GM18505 (cell line): ENCODE data around the gene GRM8.
A peak's percentile ranks its signal among the peaks of the same experiment; 100 is the strongest.
"Not testable (repeated sequence)": the region's sequence is repeated elsewhere in the genome, so short reads cannot be mapped to it uniquely, and the experiment has no call there.

ENCODE experiments used
- ATAC-seq: cut with Tn5 transposase; IDR thresholded peaks from one replicate; pipeline ENCODE4 v1.9.1; 2021; ENCODE audit not compliant: unreplicated experiment
- POLR2A ChIP-seq: IDR thresholded peaks from 4 replicates; pipeline ENCODE4 v1.6.1; 2011; ENCODE audit warnings: borderline replicate concordance; ENCODE audit not compliant: insufficient read depth, insufficient read length; ENCODE audit errors: extremely low read depth

GRM8 gene

GRCh38 chr7:126698446-126698845, 554.3 kb downstream of the GRM8 start:
- no peak for TF ChIP-seq POLR2A
- no peak for ATAC-seq

DNA sequence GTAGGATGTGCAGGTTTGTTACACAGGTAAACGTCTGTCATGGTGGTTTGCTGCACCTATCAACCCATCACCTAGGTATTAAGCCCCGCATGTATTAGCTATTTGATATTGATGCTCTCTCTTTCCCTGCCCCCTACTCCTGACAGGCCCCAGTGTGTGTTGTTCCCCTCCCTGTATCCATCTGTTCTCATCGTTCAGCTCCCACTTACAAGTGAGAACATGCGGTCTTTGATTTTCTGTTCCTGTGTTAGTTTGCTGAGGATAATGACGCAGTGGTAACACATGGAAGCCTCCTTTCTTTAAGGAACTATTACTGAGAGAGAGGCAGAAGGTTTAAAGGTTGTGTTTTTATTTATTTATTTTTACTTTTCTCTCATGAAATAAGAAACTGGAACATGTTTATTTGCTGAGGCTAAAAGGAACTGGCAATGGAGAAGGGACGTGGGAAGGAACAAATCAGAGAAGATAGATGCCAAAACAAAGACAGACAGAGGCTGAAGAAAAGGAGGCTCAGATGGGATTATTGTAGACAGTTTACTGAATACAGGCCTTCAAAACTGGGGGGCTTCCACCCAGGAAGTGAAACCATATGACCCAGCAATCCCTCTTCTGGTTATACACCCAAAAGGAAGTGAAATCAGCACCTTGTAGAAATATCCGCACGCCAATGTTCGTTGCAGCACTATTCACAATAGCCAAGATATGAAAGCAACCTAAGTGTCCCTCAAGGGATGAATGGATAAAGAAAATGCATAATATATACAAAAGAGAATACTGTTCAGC, 556.3 kb downstream of the GRM8 start:
- TF ChIP-seq POLR2A = peak; percentile 12
- peak; percentile 42 for ATAC-seq

DNA sequence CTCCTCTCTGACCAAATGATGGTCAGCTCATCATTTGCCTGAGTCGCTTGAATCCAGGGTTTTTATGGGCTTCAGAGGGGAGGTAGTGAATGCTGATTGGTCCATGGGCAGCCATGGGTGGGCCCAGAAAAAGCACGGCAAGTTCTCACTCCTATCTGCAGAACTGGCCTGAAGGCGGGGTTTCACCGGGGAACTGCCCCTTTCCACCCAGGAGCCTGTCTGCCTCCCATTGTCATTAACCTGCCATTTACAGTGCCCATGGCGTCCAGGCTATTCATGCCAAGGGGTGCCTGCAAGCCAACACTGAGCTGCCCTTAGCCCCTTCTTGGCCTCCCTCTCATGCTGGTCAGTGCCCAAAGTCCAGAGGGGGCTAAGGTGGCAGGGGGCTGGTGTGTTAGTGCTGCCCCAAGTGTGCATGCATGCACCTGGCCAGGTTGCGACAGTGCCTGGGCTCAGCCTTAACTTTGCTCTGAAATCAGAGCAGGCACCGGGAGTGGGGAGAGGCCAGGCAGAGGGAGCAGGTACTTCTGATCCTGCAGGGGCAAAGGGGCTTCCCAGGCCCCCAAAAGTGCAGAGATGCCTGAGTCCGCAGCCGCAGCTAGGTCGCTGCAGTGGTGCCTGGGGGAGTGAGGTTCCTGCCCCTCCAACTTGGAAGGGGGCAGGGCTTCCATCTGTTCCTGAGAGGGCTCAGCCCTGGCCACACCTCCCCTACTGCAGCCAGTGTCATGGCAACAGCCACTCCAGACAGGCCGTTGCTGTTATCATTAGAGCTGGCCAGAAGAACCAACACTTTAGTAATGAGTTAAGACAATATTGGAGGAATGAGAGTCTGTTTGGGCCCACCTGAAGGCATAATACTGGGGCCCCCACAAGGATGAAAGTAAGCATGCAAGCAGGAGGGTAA, 561.6 kb downstream of the GRM8 start:
- TF ChIP-seq POLR2A = no peak
- no peak for ATAC-seq

GRCh38 chr7:126690104-126690503, 562.6 kb downstream of the GRM8 start:
- TF ChIP-seq POLR2A = no peak
- ATAC-seq = no peak

- no peak for ATAC-seq
- no peak for TF ChIP-seq POLR2A
Measured at GRCh38 chr7:126689037-126689436, 563.7 kb downstream of the GRM8 start.

- no peak for TF ChIP-seq POLR2A
- ATAC-seq = no peak
Measured at GRCh38 chr7:126686474-126686873, 566.3 kb downstream of the GRM8 start.

- no peak for ATAC-seq
- no peak for TF ChIP-seq POLR2A
Measured at GRCh38 chr7:126685596-126685995, 567.1 kb downstream of the GRM8 start.

DNA sequence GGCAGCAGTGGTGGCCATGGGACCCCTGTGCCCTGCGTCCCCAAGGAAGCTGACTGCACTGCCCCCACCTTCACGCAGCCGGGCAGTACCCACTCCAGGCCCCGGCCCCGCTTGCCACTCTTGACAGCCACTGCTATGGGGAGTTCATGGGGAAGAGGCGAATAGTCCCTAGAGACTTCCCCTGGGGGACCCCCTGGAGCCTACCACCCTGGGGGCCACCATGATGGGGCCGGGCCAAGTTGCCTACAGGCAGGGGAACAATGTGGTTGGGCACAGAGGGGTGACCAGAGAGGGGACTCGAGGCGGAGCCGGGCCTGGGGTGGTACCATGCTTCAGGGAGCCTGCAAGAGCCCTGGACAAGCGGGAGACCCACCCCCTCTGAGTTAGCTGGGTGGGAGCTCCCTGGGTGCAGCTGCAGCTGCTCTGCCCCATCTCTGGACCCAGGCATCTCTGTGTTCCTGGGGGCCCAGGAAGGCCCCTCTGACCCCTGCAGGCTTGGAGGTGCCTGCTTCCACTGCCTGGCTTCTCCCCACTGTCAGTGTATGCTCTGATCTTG, 567.6 kb downstream of the GRM8 start:
- TF ChIP-seq POLR2A = no peak
- no peak for ATAC-seq

DNA sequence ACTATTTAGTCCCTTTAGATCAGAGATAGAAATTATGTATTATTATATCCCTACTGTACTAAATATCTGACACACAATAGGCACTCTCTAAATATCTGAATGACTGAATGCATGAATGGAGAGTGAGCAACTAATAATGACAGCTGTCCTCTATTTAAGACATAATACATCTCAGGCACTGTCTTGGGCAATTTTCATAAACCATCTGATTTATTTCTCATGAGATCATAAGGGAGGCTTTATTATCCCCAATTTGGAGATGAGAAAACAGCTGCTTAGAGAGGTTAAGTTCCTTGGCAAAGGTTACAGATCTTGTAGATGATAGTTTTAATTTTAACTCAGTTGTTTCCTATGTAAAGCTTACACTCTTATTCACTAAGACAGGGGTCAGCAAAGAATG, 570.6 kb downstream of the GRM8 start:
- TF ChIP-seq POLR2A = no peak
- no peak for ATAC-seq

GRCh38 chr7:126668762-126669161, 584.0 kb downstream of the GRM8 start:
- not testable (repeated sequence) for ATAC-seq

DNA sequence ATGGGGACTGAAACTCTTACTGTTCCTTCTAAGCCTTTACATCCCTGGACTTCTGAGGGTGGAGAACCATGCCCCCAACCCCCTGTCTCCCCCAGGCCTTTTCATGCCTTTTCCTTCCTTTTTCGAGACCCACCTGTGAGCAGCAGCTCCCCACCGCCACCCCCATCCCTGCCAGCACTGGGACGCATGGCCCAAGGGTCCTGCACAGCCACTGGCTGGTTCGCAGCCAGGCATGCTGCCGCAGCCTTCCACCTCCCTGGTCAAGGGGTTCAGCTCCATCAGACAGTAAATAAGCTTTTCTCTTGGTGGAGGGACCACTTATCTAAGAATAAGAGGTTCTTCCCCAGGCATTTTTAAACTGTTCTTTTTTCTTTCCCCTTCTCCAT, 584.4 kb downstream of the GRM8 start:
- ATAC-seq = no peak
- TF ChIP-seq POLR2A = no peak

DNA sequence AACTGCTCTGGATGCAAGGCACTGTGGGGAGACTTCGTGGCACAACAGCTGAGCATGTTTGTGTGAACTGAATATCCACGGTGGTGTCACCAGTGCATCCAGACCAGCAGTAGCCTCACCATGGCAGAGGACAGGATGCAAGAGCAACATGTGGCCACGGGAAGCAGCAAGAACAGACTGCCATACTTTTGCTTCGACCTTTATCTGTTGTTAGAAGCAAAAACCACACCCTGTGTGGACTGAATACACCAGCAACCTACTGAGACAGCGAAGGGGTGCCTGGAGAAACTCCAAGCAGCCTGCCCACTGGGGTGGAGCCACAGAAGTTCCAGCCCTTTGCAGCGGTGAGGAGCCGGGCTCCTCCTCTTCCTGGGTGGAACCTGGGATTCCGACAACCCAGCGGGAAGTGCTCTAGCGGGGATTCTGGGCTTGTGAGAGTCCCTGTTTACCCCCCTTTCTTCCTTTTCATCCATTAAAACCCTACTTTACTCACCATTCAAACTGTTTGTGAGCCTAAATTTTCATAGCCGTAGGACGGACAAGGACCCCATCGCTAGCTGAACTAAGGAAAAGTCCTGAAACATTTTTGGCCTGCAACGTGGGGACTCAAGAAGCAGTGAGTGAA, 584.9 kb downstream of the GRM8 start:
- no peak for ATAC-seq
- no peak for TF ChIP-seq POLR2A

GRCh38 chr7:126662856-126663255, 589.9 kb downstream of the GRM8 start:
- ATAC-seq = no peak
- TF ChIP-seq POLR2A = no peak
